ENCODE measurements around the gene KRTAP10-7. TPM values are rescaled to one million over a fixed set of nuclear protein-coding genes. Genes with fewer than 3 reads are reported as not detected.

The KRTAP10-7 gene
- total and polyA plus RNA-seq, 9 of the 15 experiments (the other 6 are each of a cell fraction or from before 2014, with no cell fraction given): not detected

DNA sequence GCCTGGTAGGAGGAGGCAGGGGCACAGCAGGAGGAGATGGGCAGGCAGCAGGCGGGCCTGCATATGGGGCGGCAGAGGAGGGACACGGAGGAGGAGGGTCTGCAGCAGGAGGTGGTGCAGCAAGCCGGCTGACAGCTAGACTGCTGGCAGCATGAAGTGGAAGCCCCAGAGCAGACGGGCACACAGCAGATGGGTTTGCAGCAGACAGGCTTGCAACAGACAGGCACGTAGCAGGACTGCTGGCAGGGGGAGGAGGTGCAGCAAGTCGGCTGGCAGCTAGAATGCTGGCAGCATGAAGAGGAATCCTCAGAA is 20.6 kb upstream of the KRTAP10-7 start:
- ATAC-seq: no peak
- in situ Hi-C loops (cut with MboI) (no loop called here), intact Hi-C loops (cut with micrococcal nuclease) (no loop called here)
- no peaks in the 10 kb centered on the region for H3K9me1 ChIP-seq (ENCODE audit: control insufficient read depth, insufficient read depth, low read length)
- no peak overlapping the region for H3K9ac ChIP-seq (ENCODE audit: insufficient read depth in 1 of 2, low read depth in 2 of 2, low read length in 2 of 2)
- H3K9me3 ChIP-seq (replicated peaks; ENCODE audit: control insufficient read depth, insufficient read depth, low read depth, low read length): peaks cover 3% of the 10 kb centered on the region
- no peaks in the 10 kb centered on the region for H3K36me3 ChIP-seq (ENCODE audit: control insufficient read depth, insufficient read depth, low read length)
- H2AFZ ChIP-seq (ENCODE audit: low read depth, low read length): no peak overlapping the region
- no peaks in the 10 kb centered on the region for H4K20me1 ChIP-seq (replicated peaks; ENCODE audit: control insufficient read depth, insufficient read depth, low read length)
- no TSS peak for BruUV-seq (replicated peaks)
- H3K4me1 ChIP-seq (replicated peaks in 1 of 2; ENCODE audit: control insufficient read depth in 2 of 2, insufficient read depth in 2 of 2, low read length in 2 of 2): peaks cover 0 to 1% of the 10 kb centered on the region in 2 experiments; a peak in 2 of 5 replicates
- POLR2A ChIA-PET: interaction anchor here (0.7 kb wide), 1 partner anchor 73 kb away, joined by 4 read pairs; no protein-coding TSS in a partner anchor
- H3K27ac ChIP-seq (ENCODE audit: extremely low read depth, low read depth, low read length): no peak overlapping the region
- 2% methylated on average over 7 of the region's 7 CpGs for WGBS (ENCODE audit: insufficient coverage, low coverage, missing lambda C conversion rate)
- no peak overlapping the region for H3K4me3 ChIP-seq
- no peak for FAIRE-seq
- DNase-seq (ENCODE audit: extremely low read depth in 1 of 4, low spot score in 3 of 4): no peak
- peaks cover 0 to 21% of the 10 kb centered on the region in 2 experiments; a peak in 3 of 5 replicates for H3K27me3 ChIP-seq (ENCODE audit: control insufficient read depth in 2 of 2, insufficient read depth in 2 of 2, low read length in 2 of 2)
- CTCF ChIA-PET (ENCODE audit: low intra/inter-chr PET ratio): no interaction called here
- H3K4me2 ChIP-seq (ENCODE audit: insufficient read depth, low read length): no peak overlapping the region
- H3K79me2 ChIP-seq (ENCODE audit: control insufficient read depth, insufficient read depth, low read length): no peaks in the 10 kb centered on the region
- TF ChIP-seq ZNF518B (CRISPR knock-in tag; IDR thresholded peaks at IDR 0.05): no peak
- TF ChIP-seq ZNF449 (CRISPR knock-in tag; IDR thresholded peaks at IDR 0.05): no peak
- TF ChIP-seq, protein P1, sequence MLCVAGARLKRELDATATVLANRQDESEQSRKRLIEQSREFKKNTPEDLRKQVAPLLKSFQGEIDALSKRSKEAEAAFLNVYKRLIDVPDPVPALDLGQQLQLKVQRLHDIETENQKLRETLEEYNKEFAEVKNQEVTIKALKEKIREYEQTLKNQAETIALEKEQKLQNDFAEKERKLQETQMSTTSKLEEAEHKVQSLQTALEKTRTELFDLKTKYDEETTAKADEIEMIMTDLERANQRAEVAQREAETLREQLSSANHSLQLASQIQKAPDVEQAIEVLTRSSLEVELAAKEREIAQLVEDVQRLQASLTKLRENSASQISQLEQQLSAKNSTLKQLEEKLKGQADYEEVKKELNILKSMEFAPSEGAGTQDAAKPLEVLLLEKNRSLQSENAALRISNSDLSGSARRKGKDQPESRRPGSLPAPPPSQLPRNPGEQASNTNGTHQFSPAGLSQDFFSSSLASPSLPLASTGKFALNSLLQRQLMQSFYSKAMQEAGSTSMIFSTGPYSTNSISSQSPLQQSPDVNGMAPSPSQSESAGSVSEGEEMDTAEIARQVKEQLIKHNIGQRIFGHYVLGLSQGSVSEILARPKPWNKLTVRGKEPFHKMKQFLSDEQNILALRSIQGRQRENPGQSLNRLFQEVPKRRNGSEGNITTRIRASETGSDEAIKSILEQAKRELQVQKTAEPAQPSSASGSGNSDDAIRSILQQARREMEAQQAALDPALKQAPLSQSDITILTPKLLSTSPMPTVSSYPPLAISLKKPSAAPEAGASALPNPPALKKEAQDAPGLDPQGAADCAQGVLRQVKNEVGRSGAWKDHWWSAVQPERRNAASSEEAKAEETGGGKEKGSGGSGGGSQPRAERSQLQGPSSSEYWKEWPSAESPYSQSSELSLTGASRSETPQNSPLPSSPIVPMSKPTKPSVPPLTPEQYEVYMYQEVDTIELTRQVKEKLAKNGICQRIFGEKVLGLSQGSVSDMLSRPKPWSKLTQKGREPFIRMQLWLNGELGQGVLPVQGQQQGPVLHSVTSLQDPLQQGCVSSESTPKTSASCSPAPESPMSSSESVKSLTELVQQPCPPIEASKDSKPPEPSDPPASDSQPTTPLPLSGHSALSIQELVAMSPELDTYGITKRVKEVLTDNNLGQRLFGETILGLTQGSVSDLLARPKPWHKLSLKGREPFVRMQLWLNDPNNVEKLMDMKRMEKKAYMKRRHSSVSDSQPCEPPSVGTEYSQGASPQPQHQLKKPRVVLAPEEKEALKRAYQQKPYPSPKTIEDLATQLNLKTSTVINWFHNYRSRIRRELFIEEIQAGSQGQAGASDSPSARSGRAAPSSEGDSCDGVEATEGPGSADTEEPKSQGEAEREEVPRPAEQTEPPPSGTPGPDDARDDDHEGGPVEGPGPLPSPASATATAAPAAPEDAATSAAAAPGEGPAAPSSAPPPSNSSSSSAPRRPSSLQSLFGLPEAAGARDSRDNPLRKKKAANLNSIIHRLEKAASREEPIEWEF (CRISPR knock-in tag; IDR thresholded peaks at IDR 0.05): no peak
- TF ChIP-seq, protein P2, sequence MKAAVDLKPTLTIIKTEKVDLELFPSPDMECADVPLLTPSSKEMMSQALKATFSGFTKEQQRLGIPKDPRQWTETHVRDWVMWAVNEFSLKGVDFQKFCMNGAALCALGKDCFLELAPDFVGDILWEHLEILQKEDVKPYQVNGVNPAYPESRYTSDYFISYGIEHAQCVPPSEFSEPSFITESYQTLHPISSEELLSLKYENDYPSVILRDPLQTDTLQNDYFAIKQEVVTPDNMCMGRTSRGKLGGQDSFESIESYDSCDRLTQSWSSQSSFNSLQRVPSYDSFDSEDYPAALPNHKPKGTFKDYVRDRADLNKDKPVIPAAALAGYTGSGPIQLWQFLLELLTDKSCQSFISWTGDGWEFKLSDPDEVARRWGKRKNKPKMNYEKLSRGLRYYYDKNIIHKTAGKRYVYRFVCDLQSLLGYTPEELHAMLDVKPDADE (conservative IDR thresholded peaks at IDR 0.05; ENCODE audit: control insufficient read depth, low read depth, low read length): no peak
- TF ChIP-seq PCBP2 (IDR thresholded peaks at IDR 0.05; ENCODE audit: low read depth, low read length, poor library complexity, severe bottlenecking): no peak
- no peak for TF ChIP-seq ZNF444 (CRISPR knock-in tag; IDR thresholded peaks at IDR 0.05)
- no peak for TF ChIP-seq MYNN (IDR thresholded peaks at IDR 0.05)
- TF ChIP-seq MYNN (CRISPR knock-in tag; IDR thresholded peaks at IDR 0.05): no peak
- TF ChIP-seq CEBPB (tag; IDR thresholded peaks at IDR 0.05): no peak
- no peak for TF ChIP-seq LARP7 (IDR thresholded peaks at IDR 0.05)
